GM19372 (cell line): ENCODE measurements around the gene ATP11A.
"Not testable (repeated sequence)": the region's sequence is repeated elsewhere in the genome, so short reads cannot be mapped to it uniquely, and the experiment has no call there.

Experiments
- ATAC-seq: cut with Tn5 transposase; IDR thresholded peaks from one replicate; pipeline ENCODE4 v1.9.1; 2021; ENCODE audit warnings: mild to moderate bottlenecking, low read depth, moderate library complexity; ENCODE audit not compliant: unreplicated experiment

Gene ATP11A

DNA sequence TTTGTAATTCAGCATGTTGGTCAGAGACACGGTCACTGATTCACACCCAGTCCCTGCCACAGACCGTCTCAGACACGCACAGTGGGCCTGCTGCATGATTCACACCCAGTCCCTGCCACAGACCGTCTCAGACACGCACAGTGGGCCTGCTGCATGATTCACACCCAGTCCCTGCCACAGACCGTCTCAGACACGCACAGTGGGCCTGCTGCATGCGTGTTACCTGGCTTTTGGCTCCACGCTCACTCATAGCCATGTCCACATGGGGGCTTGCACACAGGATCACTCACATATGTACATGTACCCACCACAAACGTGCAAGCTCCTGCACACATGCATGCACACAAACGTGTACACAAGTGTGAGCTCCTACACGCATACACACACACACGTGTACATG lies 194.9 kb downstream of the ATP11A start:
- ATAC-seq = not testable (repeated sequence)

DNA sequence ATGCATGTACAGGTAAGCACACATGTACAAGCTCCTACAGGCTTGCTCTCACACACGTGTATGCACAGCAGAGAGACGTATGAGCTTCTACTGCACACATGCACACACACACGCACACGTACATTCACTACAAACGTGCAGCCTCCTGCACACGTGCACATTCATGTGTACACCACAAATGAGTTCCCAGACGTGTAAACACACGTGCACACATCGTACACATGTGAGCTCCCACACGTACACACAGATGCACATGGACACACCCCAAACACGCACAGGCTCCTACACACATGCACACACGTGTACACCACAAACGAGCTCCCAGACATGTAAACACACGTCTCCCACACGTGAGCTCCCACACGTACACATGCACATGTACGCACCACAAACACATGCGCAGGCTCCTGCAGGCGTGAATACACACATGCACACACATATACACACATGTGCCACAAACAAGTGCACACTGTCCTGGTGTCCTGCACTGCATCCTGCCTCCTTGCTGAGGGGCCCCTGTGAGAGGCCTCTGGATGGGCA lies 195.5 kb downstream of the ATP11A start:
- no peak for ATAC-seq

GRCh38 chr13:112885782-112886268 lies 196.0 kb downstream of the ATP11A start:
- no peak for ATAC-seq

DNA sequence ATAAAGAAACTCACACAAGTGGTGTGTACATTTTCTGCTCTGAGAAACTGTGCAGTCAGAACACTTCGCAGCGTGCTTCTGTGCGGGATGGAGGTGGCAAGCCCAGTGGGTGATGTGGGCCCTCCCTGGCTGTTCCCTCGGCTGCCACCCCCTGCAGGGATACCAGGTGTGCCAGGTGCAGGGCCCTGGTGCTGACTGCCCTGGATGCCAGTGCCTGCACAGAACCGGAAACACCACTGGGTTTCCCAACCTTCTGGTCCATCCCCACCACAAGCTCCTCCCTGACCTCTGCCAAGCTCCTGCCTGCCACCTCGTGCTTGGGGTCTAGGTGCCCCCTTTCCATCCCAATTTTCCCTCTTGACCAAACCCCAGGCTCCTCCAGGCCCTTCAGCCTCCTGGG lies 197.3 kb downstream of the ATP11A start:
- no peak for ATAC-seq

DNA sequence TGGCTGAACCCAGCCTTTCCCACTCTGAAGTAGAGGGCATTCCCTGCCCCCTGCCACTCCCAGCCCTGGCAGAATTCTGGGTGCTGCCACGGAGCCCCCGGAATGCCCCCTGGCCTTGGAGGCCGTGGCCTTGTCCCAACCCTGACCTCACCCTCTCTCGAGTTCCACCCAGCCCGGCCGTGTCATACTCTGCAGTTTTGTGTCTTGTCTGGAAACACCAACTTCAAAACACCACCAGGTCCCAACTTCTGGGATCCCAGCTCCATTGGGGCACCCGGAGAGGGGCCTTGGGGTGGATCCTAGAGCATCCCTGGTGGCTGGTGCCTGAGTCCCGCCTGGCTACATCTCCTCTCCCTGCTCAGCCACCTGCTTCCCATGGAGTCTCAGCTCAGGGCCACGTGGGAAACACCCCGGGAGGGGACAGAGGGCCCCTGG lies 197.7 kb downstream of the ATP11A start:
- ATAC-seq = no peak

DNA sequence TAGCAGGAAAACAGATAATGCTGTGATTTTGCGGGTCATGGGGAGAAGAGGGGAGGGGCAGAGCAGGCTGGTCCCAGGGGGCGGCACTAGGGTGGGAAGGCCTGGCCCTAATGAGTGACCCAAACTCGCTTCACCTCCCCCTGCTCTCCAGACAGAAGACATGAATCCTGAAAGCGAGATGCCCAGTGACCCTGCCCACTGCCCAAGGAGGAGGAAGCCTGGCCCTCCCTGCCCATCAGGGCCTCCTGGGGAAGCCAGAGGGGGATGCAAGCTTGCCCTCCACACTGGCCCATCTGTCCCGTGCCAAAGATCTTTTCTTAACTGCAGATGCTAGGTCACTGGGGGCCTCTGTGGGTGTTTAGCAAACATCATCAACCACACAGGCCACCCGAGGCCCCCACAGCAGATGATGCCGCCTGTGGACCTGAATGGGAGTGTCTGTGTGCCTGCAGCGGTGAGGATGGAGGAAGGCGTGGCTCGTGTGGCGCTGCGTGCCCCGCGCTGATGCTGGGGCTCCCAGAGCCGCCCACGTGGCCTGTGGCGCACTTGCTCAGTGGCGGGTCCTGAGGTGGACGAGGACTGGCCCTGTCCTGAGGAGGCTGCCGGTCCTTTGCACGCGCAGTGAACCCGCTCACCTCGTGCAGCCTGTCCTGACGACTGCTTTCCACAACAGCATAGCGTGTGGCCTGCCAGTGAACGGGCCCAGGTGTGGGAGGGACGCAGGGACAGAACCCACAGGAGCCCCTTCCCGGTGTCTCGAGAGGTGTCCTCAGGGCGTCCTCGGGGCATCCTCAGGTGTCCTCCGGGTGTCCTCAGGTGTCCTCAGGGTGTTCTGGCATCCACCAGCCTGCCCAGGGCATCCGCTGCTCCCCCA lies 198.6 kb downstream of the ATP11A start:
- no peak for ATAC-seq

GRCh38 chr13:112889351-112890290 lies 199.8 kb downstream of the ATP11A start:
- no peak for ATAC-seq

GRCh38 chr13:112890316-112891145 lies 200.7 kb downstream of the ATP11A start:
- no peak for ATAC-seq

- ATAC-seq = no peak
Measured at GRCh38 chr13:112891477-112892401, 201.9 kb downstream of the ATP11A start.

- ATAC-seq = no peak
Measured at GRCh38 chr13:112892426-112893206, 202.8 kb downstream of the ATP11A start.

DNA sequence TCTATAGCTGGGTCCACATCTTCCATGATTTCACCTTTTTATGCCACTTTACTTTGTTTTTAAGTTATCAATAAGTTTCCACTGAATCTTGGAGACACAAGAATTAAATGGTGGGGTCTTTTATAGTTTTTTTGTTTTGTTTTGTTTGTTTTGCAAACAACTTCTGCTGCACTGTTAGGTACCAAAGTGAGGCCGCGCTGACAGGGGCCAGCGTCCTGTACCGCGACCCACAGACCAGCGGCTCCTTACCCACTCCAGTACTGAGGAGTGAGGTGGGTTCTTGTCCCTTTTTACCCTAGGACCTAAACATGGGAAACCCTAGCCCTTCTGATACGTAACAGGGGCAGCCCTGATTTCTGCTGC lies 203.3 kb downstream of the ATP11A start:
- no peak for ATAC-seq

- peak; percentile 54 for ATAC-seq
Measured at GRCh38 chr13:112893570-112894422, 204.0 kb downstream of the ATP11A start.

DNA sequence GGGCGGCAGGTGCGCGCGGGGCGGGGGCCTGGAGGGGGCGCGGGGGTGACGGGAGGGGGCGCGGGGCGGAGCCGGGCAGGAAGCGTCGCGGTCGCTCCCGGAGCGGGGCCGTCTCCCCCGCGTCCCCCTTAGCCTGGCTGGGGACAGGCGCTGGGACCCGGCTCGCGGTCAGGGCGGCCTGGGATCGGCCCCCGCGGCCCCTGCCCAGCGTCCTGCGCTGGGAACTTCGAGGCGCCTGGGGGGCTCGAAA lies 204.5 kb downstream of the ATP11A start:
- ATAC-seq = no peak

DNA sequence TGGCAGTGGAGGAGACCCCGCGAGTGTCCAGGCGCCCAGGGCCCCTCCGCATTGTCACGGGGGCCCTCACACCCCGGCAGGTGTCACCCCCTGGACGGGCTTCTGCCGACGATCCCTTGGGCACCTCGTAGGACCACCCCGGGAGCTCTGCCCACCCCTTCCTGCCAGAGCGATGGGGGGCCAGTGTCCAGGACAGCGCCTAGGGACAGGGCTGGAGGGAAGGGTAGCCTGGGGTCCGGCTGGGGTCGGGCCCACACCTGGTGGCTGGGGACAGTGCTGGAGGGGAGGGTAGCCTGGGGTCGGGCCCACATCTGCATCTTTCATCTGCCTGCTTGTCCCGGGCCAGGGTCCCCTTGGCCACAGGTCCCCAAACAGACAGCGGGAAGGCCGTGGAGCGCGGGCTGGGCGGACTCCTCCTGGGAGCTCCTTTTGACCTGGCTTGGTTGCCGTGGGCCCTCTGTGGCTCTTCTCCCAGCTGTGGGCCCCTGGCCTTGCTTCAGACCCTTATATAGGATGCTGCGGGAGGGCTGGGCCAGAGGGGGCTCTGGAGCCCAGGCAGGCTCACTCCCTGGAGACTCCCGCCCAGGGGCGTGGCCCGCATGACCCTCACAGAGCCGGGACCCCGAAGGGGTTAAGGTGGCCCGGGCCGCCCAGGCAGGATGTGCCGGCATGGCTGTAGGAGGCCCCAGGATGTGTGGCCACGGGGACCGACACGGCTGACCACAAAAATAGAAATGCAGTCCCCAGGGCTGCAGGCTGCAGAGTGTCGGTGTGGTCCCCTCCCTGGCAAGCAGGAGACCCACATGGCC lies 205.0 kb downstream of the ATP11A start:
- ATAC-seq = no peak

GRCh38 chr13:112895521-112896465 lies 206.0 kb downstream of the ATP11A start:
- no peak for ATAC-seq
